HG02852 (cell line): ENCODE measurements around the gene GPATCH2L.
A peak's percentile ranks its signal among the peaks of the same experiment; 100 is the strongest.

Experiments used
- ATAC-seq: cut with Tn5 transposase; IDR thresholded peaks from one replicate; pipeline ENCODE4 v1.9.1; 2021; ENCODE audit warnings: mild to moderate bottlenecking, moderate library complexity; ENCODE audit not compliant: unreplicated experiment

Gene GPATCH2L

GRCh38 chr14:76151398-76152332 lies at the start of gene GPATCH2L:
Gene GPATCH2L, plus strand, starts transcription at chr14:76151922. Its CDS starts 2,442 bp downstream, at chr14:76154364.
- ATAC-seq: peak; percentile 95

- ATAC-seq: no peak
Observed at GRCh38 chr14:76104802-76105355, 46.8 kb upstream of the GPATCH2L start.

GRCh38 chr14:76106188-76106587 lies 45.5 kb upstream of the GPATCH2L start:
- ATAC-seq: no peak

- ATAC-seq: no peak
Observed at GRCh38 chr14:76109087-76109880, 42.4 kb upstream of the GPATCH2L start.

GRCh38 chr14:76112889-76113624 lies 38.7 kb upstream of the GPATCH2L start:
- ATAC-seq: no peak

- no peak for ATAC-seq
Observed at GRCh38 chr14:76113691-76114090, 38.0 kb upstream of the GPATCH2L start.

GRCh38 chr14:76115010-76115422 lies 36.7 kb upstream of the GPATCH2L start:
- no peak for ATAC-seq

- no peak for ATAC-seq
Observed at GRCh38 chr14:76117789-76118484, 33.8 kb upstream of the GPATCH2L start.

- ATAC-seq: no peak
Observed at GRCh38 chr14:76118594-76118993, 33.1 kb upstream of the GPATCH2L start.

GRCh38 chr14:76121089-76121748 lies 30.5 kb upstream of the GPATCH2L start:
- no peak for ATAC-seq

- ATAC-seq: no peak
Observed at GRCh38 chr14:76123426-76124225, 28.1 kb upstream of the GPATCH2L start.

- no peak for ATAC-seq
Observed at GRCh38 chr14:76125511-76125910, 26.2 kb upstream of the GPATCH2L start.

GRCh38 chr14:76126076-76126475 lies 25.6 kb upstream of the GPATCH2L start:
- ATAC-seq: no peak

- no peak for ATAC-seq
Observed at GRCh38 chr14:76129851-76130576, 21.7 kb upstream of the GPATCH2L start.

- no peak for ATAC-seq
Observed at GRCh38 chr14:76131071-76131965, 20.4 kb upstream of the GPATCH2L start.

GRCh38 chr14:76133103-76133502 lies 18.6 kb upstream of the GPATCH2L start:
- ATAC-seq: no peak

- no peak for ATAC-seq
Observed at GRCh38 chr14:76134231-76134630, 17.5 kb upstream of the GPATCH2L start.
